HG02943 (cell line): ENCODE data around the gene TIMM22.

Source experiments
- ATAC-seq: cut with Tn5 transposase; IDR thresholded peaks from one replicate; pipeline ENCODE4 v1.9.1; 2021; ENCODE audit warnings: mild to moderate bottlenecking, low read depth, moderate library complexity; ENCODE audit not compliant: unreplicated experiment

TIMM22 gene

DNA sequence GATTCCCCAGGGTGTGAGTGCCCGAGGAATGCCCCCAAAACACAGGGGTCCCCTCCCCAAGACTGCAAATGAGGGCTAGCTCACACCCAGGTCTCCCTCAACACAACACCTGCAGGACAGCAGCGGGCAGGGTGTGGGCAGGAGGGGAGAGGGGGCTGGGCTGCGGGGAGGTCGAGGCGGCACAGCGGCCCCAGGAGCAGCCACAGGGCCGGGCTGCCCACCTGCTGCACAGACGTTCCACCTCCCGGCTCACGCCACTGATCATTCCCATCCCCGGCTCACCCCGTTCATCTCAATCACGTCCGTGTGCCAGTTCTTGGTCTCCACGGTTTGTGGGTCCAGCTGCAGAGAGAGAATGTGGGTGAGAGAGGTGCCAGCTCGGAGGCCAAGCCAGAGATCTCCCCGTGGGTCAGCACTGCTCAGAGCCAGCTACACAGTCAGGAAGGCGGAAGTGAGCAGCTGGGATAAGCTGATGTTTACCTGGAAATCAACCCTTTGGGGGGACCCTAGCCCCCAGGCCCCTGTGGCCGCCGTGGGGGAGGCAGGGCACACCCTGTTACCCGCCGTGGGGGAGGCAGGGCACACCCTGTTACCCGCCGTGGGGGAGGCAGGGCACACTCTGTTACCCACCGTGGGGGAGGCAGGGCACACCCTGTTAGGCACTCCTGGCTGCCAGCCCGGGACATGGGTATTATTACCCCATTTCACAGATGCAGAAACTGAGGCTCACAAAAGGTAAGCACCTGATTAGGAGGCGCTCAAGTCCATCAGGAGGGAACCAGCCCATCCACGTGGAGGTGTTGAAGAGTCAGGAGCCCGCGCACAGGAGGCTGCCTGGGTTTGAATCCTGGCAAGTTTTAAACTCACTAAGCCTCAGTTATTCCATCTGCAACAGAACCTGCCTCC lies 16.1 kb downstream of the TIMM22 start:
- no peak for ATAC-seq

DNA sequence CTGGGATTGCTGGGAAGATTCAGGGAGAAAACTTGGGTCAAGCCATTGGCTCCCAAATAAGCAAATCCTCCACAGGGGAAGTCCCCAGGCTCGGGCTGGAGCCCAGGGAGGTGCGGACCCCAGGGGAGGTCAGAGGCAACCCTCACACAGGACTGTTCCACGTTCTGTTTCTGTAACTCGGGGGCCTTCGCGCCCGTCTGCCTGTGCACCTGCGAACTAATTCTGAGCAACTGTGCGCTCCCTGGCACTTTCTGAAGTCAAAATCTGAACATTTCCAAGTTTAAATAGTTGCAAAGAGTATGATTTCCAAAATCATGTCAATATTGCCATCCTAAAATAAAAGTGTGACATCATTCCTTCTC lies 16.8 kb downstream of the TIMM22 start:
- no peak for ATAC-seq

DNA sequence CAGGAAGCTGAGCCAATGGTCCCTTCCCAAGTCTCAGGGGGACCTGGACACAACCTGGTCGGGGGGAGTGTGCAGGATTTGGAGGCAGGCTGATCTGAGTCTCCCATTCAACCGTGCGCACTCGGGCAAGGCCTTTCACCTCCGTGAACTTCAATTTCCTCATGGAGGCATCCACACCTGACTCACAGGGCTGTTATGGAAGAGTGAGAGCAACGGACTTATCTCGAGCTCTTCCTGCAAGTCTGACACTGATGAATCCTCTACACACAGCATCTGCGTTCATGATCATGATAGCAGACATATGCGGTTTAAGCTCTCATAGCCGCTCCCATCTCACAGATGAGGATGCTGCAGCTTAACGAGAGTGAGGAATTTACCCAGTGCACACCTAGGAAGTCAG lies 21.6 kb downstream of the TIMM22 start:
- ATAC-seq, result no peak

DNA sequence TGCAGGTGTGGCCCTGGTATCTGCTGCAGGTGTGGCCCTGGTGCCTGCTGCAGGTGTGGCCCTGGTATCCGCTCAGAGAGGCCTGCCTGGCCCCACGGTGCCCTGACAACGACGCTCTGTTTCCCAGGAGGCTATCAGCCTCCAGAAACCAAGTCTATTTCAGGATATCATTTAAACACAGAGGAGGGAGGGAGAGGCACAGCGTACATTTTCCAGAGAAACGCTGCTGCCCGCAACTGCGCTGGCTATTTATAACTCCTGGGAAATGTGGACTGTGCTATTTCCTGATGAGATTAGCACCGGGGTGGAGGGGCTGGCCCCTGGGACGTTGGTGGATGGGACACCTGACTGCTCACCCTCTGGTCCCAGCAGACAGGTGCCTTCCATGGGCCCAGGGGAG lies 22.5 kb downstream of the TIMM22 start:
- ATAC-seq, result no peak

DNA sequence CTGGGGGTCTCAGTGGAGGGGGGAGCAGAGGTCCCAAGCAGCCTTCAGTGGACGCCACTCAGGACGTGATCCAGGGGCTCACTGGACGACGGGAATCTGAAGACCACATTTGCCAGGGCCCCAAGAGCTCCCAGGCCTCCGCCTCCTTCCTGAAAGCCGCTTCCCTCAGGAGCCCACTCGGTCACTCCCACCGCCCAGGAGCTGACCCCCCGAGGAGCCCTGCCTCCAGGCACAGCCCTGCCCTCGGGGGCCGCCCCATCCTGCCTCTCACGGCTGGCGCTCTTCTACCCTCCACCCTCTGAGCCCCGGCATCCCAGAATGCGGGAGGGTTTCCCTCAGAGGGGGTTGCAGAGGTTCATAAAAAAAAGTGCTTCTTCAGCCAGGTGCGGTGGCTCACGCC lies 24.2 kb downstream of the TIMM22 start:
- ATAC-seq, result no peak

DNA sequence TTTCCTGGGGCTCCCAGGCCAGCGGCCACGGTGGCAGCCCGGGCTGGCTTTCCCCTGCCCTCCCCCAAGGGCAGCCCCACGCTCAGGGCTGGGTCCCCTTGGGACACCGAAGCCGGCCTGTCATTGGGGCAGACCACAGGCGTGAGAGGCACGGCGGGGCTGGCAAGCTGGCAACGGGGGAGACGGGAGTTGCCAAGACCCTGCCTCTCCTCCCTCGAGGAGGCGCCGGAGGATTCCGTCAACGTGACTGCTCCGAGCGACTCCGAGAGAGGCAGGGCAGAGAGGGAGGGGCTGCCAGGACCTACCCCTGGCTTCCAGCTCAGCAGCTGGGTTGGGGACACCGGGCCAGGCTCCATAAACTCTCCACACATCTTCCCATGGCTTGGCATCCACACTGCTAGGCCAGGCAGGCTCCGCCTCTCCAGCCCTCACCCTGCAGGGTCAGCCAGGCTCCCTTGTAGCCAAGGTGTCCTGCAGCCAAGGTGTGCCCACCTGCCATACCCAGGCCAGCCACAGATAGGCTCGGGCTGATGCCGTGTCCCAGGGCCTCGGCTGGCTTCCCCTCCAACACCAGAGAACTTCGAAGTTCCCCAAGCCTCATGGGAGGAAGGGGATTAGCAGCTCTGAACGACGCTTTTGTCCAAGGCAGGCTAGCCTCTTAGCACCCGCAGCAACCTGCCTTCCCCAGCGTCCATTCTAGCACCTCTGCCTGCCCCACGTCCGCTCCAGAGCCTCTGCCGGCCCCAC lies 25.5 kb downstream of the TIMM22 start:
- ATAC-seq, result no peak

DNA sequence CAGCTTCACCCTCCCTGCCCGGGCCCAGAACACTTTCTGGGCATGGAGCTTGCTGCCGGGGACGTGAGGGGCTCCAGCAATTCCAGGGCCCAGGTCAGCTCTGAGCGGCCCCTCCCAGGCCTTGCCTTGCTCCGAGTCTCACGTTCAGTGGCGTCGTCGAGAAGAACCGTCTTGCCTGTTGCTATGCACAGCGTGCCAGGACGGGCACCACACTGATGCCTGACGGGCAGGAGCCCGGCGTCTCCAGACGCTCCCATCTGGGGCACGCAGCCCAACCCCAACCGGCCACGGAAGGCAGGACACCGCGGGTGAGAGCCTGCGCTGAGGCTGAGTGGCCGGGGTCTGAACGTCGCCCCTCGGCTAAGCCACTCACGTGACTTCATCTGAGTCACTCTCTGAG lies 27.1 kb downstream of the TIMM22 start:
- ATAC-seq, result no peak

DNA sequence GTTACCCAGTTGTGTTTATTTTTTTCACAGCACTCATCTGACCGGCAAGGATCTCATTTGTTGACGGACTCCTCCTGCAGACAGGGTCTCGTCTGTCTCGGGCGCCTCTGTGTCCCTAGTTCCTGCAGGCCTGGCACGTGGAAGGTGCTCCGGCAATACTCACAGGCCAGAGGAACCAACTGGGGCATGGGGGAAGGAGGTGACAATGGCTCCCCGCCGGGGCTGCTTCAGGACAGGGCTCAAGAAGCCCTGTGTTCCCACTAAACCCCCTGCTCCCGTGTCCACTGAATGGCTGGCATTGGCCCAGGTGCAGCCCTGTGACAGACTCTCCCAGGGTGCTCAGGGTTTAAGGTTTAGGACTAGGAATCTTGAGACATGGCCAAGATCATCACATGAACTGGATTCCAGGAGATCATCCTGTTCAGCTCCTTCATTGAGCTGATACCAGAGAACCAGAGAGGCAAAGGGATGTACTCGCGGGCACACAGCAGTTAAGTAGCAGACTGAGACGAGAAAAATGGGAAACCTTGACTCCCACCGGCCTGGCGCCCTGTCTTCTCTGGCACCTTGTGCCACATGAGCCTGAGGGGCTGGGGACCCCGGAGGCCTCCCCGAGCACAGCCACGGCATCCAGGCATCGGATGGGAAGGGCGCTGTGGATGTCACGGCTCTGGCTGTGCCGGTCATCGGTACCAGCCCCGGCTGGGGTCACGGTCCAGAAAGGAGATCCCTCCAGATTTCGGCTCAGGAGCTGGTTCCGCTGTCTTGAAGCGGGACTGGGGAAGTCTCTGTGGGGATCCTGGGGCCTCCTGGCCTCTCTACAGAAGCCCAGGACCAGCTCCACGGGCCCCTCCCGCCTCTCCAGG lies 29.0 kb downstream of the TIMM22 start:
- no peak for ATAC-seq

DNA sequence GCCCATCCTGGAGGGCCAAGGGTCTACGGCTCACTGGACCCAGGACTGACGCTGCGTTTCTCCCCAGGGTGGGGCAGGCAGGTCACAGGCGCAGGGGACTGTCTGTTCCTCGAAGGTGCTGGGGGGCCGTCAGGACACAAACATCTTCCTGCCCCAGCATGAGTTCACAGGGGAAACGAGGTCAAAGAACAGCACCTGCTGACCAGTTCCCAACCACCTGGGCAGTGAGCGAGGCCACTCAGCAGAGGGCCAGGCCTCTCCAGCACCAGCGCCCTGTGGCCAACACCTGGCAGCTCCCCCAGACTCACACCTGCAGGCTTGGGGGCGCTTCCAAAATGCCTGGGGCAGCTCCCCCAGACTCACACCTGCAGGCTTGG lies 29.7 kb downstream of the TIMM22 start:
- no peak for ATAC-seq

DNA sequence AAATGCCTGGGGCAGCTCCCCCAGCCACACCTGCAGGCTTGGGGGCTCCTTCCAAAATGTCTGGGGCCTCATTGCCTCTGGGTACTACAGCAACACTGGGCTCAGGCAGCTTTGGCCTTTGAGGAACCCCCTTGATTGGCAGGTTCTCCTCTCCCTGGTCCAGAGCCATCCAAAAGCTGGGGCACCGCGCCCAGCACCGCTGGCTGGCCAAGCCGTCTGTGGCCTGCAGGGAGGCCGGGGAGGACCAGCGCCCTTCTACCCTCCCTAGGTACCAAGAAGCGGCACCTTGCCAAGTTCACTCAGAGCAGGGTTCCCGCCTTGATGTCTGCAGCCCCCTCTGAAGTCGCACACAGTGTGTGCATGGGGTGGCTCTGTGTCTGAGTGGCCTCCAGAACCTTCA lies 30.1 kb downstream of the TIMM22 start:
- ATAC-seq, result no peak

DNA sequence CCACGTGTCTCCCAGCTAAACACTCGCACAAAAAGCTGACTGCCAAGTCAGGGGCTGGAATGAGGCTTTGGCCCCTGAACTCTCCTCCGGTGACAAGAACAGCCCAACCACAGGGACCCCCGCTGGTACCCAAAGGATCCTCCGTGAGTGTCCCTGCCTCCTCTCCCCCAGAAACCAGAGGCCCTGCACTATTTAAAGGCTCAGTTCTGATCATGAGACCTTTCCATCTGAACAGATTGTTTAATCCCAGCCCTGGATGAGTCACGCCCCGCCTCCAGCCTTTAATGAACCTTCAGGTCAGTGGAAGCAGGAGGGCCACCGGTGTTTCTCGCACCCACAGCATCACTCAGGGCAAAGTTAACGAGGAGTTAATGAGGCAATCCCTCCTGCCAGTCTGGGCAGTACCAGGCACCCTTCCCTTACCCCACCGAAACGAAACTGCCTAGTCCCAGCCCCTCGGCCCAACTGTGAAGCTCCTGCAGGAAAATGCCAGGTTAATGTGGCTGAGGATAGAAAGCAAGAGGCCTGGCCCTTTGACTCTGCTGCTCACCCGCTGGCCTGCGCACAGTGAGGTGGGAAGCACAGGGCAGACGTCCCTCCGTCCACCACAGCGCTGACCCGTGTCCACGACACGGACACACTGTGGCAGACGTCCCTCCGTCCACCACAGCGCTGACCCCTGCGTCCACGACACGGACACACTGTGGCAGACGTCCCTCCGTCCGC lies 32.4 kb downstream of the TIMM22 start:
- ATAC-seq, result no peak

DNA sequence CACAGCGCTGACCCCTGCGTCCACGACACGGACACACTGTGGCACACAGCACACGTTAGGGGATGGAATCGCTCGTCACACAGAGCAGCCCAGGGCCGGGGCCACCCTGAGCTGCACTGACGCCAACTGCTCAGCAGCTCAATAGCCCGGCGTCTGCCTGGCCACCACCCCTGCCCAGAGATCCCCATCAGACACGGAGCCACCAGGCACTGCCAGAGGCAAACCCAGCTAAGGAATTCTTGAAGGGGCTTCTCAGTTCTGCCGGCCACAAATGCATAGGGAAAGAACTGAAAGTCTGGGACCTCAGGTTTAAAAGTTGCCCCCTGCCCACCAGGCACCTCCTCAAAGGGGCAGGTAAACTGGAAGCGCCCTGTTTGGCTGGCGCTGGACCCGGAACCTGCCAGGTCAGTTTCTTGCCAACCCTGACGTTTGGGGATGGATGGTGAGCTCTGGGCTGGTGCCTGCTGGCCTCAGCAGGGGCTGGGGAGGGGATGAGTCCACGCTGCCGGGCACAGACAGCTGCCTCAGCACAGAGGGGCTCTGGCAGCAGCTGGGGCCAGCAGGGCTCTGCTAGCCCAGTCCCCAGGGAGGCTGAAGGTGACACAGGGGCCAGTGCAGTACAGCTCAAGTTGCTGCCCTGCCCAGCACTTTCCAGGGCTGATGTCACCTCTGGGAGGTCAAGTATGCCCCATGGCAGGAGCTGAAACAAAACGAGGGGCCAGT lies 33.2 kb downstream of the TIMM22 start:
- ATAC-seq, result no peak

DNA sequence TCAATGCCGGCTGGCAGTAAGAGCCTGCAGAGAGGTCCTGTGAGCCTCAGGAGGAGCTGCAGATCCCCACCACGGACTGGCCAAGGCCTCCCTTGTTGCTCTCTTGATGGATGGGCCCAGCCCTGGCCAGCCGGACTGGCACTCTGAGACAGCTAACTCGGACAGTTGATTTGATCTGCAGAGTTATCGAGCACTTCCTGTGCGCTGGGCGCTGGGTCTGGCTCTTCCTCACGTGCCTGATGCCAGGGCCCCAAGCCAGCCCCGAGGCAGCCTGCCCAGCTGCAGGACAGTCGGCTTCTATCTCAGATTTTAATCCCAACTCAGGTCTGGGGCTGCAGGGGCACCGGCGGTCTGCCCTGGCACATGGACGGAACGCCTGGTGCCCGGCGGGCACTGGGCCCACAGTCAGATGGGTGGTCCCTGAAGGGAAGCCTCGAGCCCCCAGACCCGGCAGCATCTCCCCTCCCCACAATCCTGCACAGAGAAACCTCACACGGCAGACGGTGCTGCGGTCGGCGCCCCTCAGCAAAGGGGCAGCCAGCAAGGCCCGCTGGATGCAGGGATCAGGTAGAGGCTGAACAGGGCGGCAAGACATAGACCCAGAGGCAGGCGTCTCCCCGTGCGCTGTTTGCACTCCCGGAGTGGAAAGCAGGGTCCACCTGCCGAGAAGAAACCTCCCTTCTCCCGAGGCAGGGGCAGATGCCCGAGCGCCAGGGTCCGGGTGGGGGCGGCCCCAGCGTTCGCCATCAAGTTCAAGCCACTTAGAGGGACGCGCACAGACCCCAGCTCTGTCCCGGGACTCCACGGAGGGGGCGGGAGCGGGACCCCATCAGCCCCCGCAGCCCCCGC lies 34.0 kb downstream of the TIMM22 start:
- no peak for ATAC-seq

DNA sequence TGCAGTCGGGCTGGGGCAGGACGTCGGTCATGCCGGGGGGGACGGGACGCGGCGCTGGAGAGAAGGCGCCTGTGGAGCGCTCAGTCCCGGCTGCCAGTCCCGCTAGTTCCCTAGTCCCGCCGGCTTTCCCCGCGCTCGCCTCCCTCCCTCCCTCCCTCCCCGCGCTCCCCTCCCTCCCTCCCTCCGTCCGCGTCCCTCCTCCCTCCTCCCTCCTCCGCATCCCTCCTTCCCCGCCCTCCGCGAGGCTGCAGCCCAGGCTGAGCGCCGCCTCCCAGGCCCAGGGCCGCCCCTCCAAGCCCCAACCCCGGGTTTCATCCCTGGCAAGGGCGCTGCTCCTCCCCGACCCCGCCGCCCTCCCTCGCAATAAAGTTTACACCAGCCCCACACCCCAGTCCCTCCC lies 34.8 kb downstream of the TIMM22 start:
- no peak for ATAC-seq

DNA sequence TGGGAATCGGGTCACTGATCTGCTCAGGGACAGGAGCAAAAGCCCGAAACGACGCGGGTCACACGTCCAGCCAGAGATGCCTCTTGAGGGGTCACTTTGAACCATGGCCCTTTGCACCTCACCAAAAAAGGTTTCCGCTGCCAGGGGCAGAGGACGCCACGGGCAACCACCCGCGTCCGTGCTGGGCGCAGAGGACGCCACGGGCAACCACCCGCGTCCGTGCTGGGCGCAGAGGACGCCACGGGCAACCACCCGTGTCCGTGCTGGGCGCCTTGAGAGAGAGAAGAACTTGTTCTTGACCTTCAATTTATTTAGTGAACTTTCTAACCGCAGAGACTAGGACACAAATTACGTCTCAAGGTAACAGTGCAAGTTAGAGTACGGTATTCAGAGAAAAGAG lies 35.5 kb downstream of the TIMM22 start:
- no peak for ATAC-seq

DNA sequence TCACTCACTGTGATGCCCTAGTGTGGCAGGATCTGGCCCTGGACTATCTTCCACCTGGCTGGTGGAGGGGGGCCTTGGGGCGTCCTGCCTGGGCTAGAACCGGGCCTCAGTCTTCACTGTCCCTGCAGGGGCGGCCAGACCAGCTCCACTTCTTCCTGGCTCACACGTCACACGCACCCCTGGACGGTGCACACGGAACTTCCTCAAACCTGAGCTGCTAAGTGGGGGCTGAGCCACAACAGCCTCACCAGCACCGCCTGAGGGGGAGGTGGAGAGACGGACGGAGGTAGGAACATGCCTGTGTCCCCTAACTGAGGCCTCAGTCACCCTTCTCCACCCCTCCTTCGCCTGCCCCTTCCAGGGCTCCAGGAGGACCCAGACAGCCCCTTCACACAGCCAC lies 36.6 kb downstream of the TIMM22 start:
- ATAC-seq, result no peak

DNA sequence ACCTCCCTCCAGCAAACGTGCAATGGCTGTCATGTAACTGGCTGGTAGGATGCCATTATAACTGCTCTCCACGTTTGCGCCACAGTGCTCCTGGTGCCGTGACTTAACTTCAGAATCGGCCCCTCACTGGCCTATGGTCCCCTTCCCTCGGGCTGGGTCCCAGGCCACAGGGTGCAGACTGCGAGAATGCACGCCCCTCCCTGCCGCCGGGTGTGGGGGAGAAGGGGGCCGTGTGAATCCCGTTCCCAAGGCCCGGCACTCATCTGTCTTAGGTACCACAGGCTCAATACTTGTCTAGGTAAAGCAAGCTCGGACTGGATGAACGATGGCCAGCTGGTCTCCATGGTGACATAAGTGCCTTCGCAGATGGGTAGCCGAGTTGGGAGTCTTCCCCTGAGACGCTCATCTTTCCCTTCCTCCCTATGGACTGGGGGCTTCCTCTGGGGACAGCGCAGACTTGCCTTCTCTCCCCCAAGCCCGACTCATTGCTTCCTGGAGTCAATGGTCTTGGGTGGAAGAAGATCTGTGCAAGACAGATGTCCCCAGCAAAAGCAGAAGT lies 37.8 kb downstream of the TIMM22 start:
- ATAC-seq, result no peak

DNA sequence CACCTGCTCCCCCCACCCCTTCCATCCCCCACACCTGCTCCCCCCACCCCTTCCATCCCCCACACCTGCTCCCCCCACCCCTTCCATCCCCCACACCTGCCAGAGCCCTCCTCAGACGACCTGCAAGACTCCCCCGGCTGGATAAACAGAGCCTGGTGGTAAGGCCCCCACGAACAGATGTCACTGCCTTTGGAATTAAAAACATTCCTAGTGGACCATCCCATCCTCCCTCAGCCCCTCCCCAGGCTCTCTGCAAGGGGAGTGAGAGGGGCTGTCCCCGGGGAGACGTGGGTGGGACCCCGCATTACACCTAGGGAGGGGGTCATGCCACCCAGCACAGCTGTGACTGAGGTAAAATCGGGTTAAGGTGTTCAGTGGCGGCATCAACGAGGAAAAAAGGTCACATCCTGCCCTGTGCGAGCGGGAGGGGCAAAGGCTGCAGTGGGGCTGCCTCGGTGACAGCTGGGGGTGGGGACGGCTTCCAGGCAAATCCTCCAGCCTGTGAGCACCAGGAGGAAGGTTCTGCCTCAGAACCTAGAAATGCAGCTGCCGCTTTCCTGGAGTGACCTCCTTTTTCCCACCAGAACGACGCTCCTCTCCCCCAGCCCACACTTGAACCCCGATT lies 38.7 kb downstream of the TIMM22 start:
- no peak for ATAC-seq
